GM19238 (cell line): ENCODE results near the gene TENM4.

ENCODE experiments used
- DNase-seq: peaks from one replicate; pipeline ENCODE4 v3.0.0; 2011; ENCODE audit warnings: low spot score; ENCODE audit not compliant: insufficient read length

Gene TENM4

GRCh38 chr11:79030448-79030847 lies 410.4 kb downstream of the TENM4 start:
- no peak for DNase-seq

DNA sequence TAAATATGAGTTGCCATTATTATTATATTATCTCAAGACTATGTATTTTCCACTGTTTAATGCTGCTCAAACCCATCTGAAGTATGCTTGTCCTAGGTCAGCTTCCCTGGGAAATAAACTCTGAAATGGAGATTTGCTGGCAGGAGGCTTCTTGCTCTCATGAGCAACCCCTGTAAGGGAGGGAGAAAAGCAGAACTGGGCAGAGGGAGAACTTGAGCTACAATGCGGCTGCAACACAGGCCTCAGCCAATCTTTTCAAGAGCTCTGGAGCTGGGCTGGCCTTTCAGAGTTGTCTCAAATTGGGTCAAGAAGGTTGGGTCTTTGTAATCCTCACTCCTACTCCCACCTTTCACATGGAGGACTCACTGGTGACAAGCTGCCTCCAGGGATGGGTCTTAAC lies 412.6 kb downstream of the TENM4 start:
- DNase-seq: no peak

DNA sequence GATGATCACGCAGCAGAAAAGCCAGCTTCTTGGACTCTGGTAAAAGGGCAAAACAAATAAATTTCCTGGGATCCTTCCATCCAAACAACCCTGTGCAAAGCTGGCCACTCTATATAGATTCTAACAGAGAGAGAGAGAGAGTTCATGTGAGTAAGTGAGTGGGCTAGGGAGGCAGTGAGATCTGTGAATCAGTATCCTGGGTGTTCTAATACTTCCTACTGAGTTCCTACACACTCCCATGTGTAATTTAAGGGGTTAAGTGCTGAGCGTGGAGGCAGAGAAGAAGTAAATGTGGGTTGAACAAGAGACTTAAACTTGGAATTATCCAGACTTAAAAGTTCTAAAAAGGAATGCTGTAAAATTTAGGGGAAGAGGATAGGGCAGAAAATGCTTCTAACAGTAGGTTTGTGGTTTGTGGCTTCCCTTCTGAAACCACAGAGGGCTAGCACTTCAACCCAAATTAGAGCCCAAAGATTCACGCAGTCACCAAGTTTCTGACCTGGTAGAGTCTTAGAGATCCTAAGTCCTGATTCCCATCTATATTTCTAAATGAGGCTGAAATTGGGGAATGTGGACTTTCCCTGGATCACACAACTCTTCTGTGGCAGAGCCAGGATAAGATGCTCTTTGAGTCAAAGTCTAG lies 413.9 kb downstream of the TENM4 start:
- peak; percentile 6 for DNase-seq

DNA sequence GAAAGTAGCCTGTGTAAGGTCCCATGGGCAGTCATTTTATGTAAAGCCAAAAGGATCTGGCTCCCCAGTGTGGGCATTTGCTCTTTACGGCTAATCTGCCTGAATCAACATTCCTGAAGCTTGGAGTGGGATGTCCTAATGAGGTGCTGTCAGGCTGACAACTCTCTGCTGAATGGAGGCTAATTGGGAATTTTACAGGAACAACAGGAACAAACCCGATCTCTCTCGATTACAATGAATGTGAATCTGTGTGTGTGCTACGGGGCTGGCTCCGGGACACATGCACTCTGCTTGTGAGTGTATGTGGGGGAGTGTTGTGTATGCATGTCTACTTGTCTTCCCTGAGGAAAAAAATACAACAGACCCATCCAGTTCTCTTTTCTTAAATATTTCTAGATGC lies 415.2 kb downstream of the TENM4 start:
- no peak for DNase-seq

DNA sequence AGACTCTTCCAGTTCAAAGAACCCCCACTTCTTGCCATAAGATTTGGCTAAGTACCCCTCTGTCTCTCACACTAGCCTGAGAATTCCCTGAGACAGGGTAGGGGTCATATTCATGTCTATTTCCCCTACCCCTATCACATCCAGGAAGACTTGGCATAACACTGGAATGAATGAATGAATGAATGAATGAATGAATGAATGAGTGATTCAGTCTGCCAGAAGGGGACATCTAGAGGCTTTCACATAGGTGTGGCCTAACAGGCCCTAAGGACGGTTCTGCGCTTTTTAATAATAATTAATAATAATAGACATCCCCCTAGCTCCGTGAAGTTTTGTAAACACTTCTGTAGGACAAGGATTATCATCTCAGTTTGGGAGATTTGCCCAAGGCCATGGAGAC lies 415.7 kb downstream of the TENM4 start:
- DNase-seq: no peak

DNA sequence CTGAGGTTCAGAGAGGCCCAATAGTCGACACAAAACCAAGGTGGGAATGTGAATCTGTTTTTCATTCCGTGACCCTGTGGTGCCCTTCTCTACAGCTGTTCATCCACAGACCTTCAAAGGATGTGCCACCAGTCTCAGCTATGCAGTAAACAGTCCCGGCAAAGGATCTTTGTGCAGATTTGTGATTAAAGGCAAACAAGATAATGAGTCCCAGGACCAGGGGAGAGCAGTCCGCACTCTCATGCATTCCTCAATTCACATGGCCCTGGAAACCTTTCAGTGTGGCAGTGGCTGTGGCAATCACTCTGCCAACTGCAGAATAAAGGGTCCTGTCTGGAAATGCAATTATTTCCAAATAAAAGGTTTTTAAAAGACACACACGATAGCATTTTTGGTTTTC lies 418.6 kb downstream of the TENM4 start:
- no peak for DNase-seq

GRCh38 chr11:79021601-79022000 lies 419.2 kb downstream of the TENM4 start:
- DNase-seq: no peak

GRCh38 chr11:79019975-79020374 lies 420.9 kb downstream of the TENM4 start:
- no peak for DNase-seq

DNA sequence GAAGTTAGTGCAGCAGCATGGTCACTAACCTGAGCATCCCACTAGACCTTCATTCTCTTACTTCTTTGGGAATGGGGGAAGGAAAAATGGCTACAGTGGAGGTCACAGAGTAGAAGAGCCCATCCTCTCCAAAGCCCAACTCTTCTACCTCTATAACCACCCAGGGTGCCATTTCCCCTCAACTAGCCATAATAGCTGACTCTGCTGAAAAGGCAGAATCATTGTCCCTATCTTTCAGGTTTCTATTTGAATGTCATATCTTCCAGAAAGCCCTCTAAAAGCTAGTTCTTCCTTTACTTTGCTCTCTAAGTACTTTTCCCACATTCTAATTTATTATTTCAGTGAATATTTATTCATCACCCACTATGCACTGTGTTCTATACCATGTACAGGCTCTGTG lies 421.6 kb downstream of the TENM4 start:
- no peak for DNase-seq

DNA sequence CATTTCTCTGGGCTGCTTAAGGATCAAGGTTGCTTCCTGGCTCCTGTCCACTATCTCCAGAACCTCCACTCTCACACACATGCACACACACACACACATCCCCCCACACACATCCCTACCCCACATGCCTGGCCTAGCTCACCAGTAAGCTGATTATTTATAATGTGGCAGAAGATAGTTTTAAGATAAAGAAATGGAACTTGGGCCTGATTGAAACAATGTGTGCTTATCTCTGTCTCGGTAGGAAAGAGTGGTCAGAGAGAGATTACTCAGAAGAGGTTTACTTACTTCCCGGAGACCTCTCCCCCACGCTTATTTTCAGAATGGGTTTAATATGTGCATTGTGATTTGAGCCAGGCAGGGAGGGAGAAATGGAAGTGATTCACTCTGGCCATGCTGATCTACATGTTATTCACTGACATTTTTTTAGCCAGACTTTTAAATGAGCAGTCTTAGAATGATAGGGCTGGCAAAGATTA lies 422.4 kb downstream of the TENM4 start:
- DNase-seq: no peak

DNA sequence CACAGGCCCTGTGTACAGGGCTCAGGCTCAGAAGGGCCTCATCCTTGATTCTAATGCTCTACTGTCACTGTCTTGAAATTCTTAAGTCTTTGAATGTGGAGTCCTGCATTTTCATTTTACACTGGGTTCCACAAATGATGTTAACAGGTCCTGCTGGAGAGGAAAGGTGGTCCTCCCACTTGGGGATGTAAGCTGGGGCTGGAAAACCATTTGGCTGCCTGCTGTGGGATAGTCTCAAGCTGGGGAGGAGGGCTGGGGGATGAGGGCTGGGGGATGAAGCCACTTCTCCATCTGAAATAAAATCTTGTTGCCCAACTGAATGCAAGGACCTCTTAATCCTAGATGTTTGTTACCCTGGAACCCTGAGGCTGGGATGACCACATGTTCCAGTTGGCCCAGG lies 423.0 kb downstream of the TENM4 start:
- no peak for DNase-seq

- DNase-seq: no peak
These were observed 427.3 kb downstream of the TENM4 start for GRCh38 chr11:79013509-79013908.

- no peak for DNase-seq
These were observed 429.5 kb downstream of the TENM4 start for GRCh38 chr11:79011357-79011756.

DNA sequence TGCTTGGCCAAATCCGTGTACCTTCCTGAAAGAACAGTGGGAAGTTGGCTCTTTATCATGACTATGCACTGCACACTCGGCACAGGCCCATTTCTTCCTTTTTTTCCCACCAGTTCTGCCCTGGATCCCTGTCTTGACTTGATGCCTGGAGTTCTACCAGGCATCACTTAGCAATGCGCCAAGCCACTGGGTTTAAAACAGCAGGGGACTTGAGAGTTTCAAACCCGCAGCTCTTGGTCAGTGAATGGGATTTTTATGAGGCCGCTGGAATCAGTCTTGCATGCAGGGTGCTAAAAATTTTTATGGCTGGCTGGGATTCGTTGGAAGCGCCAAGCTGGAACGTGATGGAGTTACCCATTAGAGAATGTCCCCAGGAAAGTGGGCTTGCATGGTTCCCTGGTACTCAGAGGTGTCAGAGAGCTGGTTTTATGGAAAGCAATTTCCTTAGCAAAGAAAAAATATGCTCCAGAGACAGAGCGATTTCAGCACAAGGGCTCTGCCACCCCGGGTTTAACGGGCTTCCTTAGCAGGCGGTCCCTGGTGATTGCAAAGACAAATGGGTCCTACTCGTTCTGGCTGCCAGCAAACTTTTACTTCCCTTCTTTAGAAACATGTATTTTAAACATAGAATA lies 432.9 kb downstream of the TENM4 start:
- DNase-seq: no peak

DNA sequence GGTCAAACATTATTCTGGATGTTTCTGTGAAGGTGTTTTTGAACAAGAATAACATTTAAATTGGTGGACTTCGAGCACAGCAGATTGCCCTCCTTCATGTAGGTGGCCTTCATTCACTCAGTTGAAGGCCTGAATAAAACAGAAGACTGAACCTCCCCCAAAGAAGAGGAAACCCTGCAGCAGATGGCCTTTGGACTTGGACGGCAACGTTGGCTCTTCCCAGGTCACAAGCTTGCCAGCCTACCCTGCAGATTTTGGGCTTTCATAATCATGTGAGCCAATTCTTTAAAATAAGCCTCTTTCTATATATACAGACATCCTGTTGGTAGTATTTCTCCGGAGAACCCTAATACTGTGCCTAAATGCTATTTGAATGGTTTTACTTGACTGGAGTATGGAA lies 434.0 kb downstream of the TENM4 start:
- no peak for DNase-seq

DNA sequence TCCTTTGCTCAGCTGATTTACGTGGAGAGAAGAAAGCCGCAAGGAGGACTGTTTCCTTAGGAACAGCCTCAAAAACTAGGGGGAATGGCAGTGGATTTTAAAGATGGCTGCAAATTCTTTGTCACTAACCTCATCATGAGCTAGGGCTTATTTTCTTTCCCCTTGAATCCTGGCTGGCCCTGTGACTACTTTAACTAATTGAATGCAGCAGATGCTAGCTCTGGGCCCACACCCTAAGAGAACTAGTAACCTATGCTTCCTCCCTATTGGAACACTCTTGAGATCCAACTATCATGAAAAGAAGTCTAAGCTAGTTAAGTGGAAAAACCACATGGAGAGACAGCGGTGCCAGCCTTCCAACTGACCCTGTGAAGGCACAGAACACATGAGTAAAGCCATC lies 444.8 kb downstream of the TENM4 start:
- DNase-seq: no peak

DNA sequence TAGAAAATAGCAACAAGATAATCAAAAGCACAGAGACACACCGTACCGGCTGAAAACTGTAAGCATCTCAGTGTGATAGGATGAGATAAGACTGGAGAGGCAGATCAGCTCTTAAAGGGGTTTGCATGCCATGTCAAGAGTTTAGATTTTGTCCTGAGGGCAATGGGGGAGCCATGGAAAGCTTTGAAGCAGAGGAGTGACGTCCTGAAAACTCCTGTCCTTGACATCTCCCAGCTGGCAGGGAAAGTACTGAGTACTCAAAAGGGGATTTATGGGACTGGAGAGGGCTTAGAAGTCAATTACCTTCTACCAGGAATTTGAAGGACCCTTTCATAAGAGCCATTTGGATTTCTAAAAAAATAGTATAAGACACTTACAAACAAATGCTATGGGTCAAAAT lies 445.7 kb downstream of the TENM4 start:
- no peak for DNase-seq

GRCh38 chr11:78993802-78994430 lies 446.9 kb downstream of the TENM4 start:
- DNase-seq: no peak

DNA sequence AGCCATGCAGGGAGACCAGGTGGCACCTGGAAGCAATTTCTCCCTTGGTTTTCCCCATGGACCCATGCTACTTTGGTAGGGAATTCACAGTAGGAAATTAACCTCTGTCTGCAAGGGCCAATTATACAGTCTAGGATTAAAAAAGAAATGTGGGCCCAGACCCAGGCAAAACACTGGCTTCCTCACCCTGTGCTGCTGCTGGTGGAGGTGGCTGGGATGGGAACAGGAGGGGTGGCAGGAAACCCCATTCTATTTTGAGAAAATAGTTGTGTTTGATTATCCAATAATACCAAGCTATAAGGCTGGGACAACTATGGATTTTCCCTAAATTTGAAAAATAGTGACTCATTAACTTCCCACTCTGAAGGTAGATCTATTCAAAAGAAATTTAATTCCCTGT lies 449.1 kb downstream of the TENM4 start:
- DNase-seq: no peak

DNA sequence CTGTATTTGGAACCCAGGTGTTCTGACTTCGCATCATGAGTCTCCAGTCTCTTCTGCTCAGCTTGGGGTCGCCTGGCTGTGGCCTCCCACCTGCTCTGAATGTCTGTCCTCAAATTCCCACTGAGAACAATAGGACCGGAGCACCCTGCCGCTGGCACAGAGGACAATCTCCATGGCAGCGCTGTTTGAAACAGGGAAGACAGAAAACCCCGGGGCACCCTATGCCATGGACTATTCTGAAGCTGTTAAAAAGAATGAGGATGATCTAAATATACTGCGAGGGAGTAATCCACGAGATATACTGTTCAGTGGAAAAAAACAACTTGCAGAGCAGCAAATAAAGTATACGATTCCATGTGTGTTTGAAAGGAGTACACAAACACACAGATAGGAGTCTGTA lies 450.6 kb downstream of the TENM4 start:
- no peak for DNase-seq

GRCh38 chr11:78987748-78988147 lies 453.1 kb downstream of the TENM4 start:
- DNase-seq: no peak

- DNase-seq: no peak
These were observed 454.5 kb downstream of the TENM4 start for GRCh38 chr11:78986305-78986704.

- no peak for DNase-seq
These were observed 455.2 kb downstream of the TENM4 start for GRCh38 chr11:78985663-78986062.
